HG03196 (cell line): ENCODE measurements around the gene NTN5.
"Not testable (repeated sequence)": the region's sequence is repeated elsewhere in the genome, so short reads cannot be mapped to it uniquely, and the experiment has no call there.

Experiments used
- ATAC-seq: cut with Tn5 transposase; IDR thresholded peaks from one replicate; pipeline ENCODE4 v1.9.1; 2021; ENCODE audit not compliant: unreplicated experiment

The NTN5 gene

DNA sequence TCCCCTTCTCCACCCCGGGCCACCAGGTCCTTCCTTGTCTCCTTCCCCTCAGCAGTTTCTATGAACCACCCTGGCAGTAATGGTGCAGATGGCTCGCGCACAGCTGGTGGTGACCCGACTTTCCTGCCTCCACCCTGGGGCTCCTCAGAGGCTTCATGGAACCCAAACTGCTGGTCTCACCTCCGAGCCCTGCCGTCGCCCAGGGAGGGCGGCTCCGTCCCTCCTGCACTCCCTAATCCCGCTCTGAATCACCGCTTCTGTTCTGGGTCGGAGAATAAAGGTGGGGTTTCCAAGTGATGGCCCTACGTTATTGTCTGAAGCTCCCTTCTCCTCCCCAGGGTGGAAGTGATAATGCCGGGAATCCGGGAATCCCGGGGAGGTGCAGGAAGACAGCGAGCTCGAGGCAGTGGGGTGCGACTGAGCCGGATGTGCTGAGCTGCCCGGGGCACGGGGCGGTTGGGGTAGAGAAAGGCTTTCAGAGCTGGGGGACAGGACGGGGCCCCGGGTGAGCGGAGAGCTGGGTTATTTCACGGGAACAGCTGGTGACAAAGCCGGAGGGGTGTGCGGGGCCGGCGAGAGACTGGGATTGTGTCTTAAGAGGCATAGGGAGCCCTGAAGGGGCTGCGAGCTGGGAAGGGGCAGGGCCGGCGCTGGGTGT is 23.7 kb upstream of the NTN5 start:
- ATAC-seq, result no peak

DNA sequence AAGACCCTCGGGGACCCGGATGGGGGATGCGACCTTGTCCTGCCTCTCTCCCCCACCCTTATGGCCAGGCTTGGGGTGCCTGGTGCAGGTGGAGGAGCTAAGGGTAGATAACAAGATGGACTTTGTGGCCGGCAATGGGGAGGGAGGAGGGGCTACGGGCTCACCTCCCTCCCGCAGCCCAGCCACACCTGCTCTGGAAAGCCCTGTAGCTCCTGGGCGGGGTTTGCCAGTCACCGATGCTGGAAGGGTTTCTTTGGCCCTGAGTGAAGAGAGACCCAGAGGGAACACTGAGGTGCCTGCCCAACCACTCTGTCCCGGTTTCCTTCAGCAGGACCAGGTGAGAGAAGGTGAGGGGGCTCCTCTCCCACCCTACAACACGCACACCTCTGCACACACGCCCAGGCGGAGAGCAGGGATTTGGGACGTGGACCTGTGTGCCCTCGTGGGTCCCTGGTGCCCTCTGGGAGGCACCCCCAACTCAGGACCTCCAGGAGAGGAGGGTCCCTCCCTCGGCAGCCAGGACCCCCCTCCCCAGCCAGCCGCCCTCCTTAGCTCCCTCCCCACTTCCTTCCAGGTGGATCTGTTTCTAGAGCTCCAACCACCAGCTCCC is 23.0 kb upstream of the NTN5 start, which contains the start of gene FUT2:
FUT2 (plus strand) TSS at position 229 of the 610 bp plus-strand sequence. CDS start 6,986 bp downstream, outside the sequence.
- ATAC-seq, result no peak

DNA sequence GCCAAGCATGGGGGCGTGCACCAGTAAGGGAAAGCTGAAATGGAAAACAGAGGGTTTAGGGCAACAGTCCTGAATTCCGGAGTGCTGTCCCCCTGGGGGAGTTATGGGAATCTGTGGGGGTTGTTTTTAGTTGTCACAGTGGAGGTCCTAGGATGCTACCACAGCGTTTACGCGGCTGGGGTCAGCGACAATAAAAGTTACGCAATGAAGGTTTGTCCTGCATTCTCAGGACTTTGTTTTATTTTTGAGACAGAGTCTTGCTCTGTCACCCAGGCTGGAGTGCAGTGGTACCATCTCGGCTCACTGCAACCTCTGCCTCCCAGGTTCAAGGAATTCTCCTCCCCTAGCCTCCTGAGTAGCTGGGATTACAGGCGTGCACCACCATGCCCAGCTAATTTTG is 20.8 kb upstream of the NTN5 start:
- ATAC-seq, result not testable (repeated sequence)

DNA sequence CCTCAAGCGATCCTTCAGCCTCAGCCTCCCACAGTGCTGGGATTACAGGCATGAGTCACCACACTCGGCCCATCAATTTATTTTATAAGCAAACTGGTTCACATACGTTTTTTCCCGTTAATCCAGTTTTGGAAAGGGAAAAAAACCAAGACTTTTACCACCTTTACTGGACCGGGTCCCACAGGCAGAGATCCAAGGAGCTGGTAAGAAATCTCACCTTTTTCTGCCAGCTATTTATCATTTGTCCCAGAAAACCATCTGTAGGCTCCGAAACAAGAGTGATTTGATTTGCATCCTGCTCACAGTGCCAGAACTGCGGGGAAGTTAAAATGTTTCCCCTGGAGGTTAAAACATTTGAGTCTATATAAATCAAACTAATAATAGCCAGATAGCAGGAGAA is 16.6 kb upstream of the NTN5 start:
- ATAC-seq, result no peak

DNA sequence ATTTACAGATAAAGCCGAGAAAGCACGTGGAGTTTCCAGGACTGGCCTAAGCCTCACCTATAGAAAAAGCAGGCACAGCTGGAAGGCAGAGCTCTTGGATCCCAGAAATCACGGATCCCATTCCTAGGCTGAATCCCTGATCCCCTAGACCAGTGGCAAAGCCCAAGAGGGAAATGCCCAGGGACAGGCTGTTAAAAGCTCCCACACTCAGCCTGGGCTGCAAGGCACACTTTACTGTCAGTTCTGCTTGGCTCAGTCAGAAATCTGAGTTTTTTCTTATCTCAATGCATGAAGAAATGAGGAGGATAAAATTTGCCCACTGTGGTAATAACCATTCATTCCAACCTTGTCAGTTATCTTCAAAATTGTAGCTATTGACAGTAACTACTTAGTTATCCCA is 15.0 kb upstream of the NTN5 start:
- no peak for ATAC-seq

DNA sequence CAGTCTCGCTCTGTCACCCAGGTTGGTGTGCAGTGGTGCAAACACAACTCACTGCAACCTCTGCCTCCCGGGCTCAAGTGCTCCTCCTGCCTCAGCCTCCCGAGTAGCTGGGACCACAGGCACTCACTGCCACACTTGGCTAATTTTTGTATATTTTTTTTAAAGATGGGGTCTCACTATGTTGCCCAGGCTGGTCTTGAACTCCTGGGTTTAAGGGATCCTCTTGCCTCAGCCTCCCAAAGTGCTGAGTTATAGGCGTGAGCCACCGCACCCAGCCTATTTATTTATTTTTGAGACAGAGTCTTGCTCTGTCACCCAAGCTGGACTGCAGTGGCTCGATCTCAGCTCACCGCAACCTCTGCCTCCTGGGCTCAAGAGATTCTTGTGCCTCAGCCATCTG is 13.8 kb upstream of the NTN5 start:
- not testable (repeated sequence) for ATAC-seq

DNA sequence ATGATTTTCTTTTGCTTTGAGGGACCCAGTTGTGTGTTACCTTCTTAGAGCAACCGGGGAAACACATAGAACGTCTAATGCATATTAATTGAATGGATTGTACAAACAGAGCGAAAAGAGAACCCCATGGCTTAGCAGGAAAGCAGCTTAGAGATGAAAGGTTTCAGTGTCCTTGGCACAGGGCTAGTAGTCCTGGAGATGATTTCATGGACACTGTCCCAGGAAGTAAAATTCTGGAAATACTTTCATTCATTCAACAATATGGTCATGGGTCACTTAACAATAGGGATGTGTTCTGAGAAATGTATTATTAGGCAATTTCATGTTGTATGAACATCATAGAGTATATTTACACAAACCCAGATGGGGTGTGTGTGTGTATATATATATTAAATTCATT is 13.3 kb upstream of the NTN5 start:
- ATAC-seq, result no peak

DNA sequence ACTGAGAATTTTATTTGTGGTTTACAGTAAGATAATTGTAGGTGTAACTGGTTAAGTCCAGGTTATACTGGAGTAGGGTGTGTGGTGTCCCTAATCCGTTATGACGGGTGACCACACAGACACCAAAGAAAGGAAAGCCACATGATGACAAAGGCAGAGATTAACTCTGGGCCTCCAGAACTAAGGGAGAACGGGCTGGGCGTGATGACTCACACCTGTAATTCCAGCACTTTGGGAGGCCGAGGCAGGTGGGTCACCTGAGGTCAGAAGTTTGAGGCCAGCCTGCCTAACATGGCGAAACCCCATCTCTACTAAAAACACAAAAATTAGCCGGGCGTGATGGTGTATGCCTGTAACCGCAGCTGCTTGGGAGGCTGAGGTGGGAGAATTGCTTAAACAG is 12.8 kb upstream of the NTN5 start:
- no peak for ATAC-seq

DNA sequence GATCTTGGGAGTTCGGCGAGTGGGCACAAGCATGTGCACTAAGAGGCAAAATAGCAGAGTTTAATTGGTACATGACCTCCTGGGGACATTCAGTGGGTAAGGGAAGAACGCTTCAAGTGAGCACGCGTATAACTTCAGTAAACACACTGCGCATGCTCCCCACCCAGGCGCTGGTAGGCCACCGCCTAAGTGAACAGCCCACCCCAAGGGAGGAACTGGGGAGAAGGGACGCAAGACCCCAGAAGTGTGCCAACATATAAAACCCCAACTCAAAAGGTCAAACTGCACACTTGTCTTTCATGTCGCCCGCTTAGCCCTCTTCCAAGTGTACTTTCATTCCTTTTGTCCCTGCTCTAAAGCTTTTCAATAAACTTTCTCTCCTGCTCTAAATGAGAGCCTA is 10.5 kb upstream of the NTN5 start:
- no peak for ATAC-seq

DNA sequence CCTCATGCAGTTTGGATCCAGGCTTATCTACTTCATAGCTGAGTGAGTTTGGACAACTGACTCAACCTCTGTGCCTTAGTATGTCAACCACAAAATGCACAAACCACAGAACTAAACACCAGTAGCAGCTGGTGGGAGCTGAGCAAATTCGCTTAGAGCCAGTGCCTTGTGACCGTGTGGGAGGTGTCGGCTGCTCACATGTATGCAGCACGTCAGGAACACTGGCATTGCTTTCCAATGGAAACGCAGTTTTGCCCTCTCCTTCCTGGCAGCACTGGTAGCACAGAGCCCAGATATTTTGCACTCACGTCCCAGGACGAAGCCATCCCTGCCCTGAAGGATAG is 8.3 kb upstream of the NTN5 start:
- no peak for ATAC-seq

DNA sequence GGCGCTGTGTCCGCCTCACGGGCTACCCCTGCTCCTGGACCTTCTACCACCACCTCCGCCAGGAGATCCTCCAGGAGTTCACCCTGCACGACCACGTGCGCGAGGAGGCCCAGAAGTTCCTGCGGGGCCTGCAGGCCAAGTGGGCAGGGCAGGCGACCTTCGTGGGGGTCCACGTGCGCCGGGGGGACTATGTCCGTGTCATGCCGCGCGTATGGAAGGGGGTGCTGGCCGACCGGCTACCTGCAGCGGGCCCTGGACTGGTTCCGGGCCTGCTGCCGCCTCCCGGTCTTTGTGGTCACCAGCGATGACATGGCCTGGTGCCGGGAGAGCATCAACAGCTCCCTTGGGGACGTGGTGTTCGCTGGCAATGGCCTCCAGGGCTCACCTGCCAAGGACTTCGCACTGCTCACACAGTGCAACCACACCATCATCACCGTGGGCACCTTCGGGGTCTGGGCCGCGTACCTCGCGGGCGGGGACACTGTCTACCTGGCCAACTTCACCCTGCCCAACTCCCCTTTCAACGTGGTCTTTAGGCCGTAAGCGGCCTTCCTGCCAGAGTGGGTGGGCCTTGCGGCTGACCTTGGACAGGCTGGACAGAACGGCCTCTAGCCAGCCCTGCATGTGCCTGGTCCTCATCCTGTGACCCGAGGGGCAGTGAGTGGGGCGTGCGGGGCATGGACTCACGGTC is 7.8 kb upstream of the NTN5 start:
- ATAC-seq, result no peak

DNA sequence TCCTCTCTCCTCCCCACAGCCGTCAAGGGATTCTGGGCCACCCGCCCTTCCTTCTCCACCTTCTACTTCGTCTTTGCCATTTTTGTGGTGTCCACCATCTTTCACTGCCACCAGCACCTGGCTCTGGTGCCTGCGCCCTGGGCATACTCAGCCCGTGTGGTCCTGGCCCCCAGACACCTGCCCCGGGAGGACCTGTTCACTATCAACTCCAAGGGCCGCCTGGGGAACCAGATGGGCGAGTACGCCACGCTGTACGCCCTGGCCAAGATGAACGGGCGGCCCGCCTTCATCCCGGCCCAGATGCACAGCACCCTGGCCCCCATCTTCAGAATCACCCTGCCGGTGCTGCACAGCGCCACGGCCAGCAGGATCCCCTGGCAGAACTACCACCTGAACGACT is 7.2 kb upstream of the NTN5 start:
- not testable (repeated sequence) for ATAC-seq

DNA sequence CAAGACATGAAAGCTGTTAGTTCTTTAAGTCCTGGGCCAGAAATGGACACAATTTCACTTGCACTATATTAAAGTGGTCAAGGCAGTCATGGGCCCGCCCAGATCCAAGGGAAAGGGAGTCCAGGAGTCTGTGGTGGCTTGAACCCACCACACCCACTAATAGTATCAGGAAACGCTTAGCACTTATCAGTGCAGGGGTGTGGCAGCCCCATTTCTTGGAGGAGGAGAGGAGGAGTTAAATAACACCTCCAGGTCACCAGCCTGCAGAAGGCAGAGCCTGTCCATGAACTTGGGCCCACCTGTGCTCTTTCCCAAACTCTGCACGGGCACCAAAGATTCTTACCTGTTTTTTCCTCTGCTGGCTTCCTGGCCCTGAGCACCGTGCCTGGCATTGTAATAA is 5.4 kb upstream of the NTN5 start:
- no peak for ATAC-seq

DNA sequence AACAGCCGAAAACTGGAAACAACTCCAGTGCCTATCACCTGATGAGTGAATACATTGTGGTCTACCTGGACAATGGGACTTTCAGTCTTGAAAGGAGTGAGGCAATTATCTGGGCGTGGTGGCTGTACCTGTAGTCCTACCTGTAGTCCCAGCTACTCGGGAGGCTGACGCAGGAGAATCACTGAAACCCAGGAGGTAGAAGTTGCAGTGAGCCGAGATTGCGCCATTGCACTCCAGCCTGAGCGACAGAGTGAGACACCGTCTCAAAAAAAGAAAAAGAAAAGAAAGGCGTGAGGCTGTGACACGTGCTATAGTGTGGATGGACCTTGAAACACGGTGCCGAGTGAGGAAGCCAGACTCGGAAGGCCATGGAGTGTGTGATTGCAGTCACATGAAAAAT is 4.1 kb upstream of the NTN5 start:
- ATAC-seq, result no peak

DNA sequence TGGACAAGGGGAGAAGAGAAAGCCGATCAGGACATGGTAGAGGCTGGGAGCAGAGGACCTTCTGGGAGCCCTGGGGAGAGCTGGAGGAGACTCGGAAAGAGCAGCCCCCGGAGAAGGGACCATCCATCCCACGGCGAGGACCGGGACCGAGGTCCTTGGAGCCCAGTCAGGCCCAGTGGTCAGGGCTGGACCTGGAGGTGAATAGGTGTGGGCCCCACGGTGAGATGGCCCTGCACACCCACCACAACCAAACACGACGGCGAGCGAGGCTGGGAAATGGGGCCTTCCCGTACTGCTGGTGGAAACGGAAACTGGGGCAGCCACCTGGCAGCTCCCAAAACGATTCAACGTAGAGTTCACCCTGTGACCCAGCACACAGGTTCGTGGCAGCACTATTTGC is 3.7 kb upstream of the NTN5 start:
- ATAC-seq, result no peak

DNA sequence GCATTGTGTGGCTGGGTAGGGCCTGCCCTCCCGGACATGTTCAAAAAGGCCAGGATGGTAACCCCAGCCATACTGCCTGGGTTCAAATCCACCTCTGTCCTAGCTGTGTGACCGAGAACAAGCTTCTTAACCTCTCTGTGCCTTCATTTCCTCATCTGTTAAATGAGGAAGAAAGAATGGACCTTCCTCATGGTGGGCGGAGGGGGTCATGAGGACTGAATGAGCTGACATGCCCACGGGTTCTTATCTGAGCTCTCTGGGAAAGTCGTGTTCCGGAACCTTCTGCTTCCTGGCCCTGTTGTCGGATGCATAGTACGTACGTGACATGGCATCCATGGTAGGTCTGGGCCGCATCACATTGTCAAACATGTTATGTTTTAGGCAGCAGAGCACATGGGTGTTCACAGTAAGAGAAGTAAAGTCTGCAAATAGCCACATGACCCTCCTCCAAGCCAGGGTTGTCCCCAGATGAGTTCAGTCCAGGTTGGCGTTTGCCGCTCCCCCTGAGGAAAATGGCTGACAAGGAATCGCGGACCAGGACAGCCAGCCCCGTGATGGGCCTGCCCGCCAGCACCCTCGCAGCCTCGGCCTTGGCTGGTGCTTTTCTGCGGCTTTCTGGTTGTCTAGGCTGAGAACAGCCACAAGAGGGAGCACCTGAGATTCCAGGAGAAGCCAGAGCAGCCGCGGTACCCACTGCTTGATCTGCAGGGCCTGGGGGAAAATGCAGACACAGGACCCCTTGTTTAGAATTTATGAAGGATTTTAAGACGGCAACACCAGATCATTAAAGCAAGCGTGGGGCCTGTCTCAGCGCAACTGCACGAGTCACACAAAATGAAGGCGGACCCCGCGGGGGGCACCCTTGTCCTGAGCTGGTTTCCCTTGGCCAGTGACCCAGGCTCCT is 2.4 kb upstream of the NTN5 start:
- ATAC-seq, result no peak

DNA sequence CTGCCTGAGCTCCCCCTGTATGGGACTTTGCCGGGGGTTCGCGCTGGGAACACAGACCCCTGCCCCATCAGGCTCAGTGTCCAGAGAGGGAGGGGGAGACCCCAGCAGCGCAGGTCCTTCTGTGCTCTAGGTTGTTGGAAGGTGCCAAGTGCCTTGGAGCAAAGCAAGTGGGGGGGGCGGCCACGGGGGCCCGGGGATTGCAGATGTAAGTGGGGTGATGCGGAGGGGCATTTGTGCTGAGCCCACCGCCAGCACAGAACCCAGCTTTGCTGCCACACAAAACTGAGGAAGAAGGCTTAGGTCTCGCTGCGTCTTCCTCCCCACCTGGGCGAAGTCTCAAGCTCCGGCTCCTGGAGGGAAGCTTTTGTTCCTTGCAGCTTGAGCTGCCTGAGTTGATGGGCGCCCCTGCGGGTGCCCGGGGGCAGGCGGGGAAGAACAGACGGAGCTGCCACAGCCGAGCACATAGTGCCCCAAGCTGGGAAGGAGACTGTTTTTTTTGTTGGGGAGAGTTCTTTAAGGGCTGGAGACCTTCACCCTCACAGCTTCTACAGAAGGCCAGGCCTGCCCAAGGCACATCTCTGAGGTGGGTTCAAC is 1.5 kb upstream of the NTN5 start:
- ATAC-seq, result no peak

DNA sequence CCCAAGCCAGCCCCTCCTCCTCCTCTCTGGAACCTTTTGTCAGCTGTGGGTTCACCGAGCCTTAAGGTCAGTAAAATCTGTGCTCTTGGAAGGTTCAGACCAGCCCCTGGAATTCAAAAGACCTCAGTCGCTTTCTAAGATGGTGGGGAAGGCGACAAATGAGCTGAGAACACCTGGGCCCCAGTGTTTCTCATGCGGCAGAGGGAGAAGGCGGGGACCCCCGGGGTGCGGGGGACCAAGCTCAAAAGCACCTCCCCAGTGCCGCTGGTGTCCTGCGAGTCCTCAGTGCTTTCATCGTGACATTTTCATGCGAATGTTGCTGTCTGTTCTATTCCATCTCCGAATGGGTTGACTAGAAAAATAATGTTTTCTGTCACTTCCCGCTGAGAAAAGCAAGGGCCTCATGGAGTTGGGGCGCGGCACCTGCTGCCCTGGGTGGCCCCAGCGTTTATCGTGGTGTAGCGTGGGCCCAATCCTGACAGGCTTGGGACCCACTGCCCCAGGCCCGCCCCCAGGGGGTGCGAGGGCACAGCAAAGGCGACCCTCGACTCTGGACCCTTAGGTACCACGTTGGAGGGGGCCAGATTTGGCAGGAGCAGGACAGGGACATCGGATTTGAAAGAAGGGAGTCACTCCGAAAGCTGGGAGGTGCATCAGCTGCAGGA is 751 bp upstream of the NTN5 start:
- no peak for ATAC-seq

DNA sequence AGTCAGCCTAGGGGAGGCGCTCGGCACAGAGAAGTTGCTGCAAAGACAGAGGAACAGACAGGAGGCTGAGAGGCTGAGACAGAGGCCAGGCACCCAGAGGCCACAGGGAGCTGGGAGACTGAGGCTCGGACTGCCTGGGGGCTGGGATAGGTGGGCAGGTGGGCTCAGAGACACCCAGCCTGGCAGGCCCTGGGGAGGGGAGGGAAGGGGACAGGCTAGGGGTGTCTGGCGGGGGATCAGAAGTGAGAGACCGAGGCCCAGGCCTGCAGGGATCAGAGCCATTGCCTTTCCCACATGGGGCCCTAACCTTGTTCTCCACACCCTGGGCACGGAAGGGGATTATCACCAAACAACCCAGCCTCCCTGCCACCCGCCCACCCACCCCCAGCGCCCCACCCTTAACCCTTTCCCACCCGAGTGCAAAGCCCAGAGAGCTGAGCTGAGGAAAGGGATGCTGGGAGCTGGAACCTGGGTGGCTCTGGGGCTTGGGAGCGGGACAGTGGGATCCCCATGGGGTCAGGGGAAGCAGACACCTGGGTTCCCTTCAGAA is 1.3 kb downstream of the NTN5 start:
- no peak for ATAC-seq

DNA sequence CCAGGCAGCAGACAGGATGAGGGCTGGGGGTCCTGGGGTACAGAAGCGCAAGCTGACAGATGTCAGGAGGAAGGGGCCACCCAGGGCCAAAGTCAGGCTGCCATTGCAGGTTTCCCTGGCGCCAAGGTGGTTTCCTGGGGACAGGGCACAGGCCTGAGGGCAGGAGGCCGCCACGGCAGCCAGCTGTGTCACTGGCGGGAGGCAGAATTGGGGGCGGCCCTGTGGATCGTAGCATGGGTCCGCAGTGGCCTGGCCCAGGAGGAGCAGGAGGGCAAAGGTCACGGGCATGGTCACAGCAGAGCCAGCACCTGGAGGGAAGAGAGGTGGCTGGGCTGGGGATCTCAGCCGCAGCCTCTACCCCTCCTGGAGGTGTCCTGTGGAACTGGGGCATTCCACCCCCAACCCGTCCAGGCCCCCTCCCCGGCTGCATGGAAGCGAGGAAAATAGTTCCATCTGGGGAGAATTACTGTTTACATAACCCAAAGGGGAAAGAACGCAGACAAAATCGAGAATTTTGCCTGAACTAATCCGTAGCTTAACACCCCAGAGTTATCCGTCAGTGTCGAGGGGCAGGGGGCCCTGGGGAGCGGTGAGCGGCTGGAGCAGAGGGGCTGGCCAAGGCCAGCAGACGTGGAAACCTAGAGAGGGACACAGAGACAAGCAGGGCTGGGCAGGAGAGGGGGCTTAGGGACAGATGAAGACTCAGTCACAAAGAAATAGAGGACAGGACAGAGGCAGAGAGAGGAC is 1.9 kb downstream of the NTN5 start:
- ATAC-seq, result no peak
